SU-DHL-6 (cell line): Measurements from ENCODE around the gene IQCE.

Source experiments
- CTCF ChIP-seq: fragments of 200-600 bp; sonication (generic); IDR thresholded peaks from one replicate; pipeline ENCODE4 v1.5.1; 2017; ENCODE audit warnings: antibody characterized with exemption, mild to moderate bottlenecking, low read length, moderate library complexity; ENCODE audit not compliant: insufficient read depth, poor library complexity, severe bottlenecking
- EZH2phosphoT487 ChIP-seq: fragments of 200-600 bp; sonication (generic), shearing (Covaris generic); conservative IDR thresholded peaks from 2 replicates; pipeline ENCODE4 v1.6.1; 2018; ENCODE audit warnings: mild to moderate bottlenecking, antibody characterized with exemption, low read length, moderate library complexity, mixed read lengths

DNA sequence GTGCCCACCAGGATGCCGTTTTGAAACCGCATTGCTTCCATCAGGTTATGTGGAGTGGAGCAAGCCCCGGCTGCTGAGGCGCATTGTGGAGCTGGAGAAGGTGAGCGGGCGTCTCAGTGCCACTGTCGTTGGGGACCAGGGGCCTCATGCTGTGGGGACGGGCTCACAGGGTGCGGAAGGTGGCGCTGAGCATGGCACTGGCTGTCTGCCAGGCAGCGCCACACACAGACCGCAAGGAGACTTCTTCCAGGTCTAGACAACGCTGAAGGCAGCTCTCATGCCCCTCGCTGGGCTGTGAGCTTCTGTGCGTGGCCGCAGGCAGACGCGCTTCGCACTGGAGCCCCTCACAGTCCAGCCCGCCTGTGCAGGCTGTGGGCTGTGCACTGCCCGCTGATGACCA is 29.0 kb downstream of the IQCE start:
- TF ChIP-seq EZH2phosphoT487 (no peak), CTCF (no peak)
